ENCODE results near the gene CHEK1. TPM values are rescaled to one million over a fixed set of nuclear protein-coding genes. Genes with fewer than 3 reads are reported as not detected.
"Not testable (repeated sequence)": the region's sequence is repeated elsewhere in the genome, so short reads cannot be mapped to it uniquely, and the experiment has no call there.

CHEK1 gene
- total RNA-seq, 1 donor from 2014 or later: 106 TPM

DNA sequence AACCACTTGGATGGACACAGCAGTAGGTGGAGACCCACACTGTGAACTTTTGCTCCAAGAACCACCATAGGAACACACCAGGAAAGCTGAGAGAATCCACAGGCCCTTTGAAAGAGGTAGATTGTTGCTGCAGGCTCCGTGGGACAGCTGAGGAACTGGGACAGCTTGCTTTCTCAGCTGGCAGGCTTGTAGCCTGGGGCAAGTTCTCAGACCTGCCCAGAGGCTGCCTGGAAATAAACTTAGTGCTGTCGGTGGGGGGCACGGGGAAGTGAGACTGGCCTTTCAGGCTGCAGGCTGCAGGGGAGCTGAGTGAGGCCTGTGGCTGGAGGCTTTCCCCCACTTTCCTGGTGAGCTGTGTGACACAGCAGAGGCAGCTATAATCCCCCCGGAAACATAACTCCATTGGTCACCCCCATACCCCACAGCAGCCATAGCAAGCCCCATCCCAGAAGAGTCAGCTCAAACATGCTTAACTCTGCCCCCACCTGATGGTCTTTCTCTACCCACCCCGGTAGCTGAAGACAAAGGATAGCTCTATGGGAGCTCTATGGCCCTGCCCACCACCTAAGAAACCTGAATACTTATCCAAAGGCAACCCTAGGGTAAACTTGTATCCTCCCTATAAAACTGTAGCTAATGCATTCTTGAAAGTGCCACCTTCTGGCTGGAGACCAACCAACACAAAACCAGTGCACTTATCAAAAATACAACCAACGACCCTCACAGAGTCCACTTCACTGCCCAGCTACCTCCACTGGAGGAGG, 77.1 kb downstream of the CHEK1 start:
- H3K9me3 Mint-ChIP-seq: peaks cover 11% of the 10 kb centered on the region
- no peak overlapping the region for H3K4me3 Mint-ChIP-seq
- H3K4me1 Mint-ChIP-seq: no peaks in the 10 kb centered on the region
- H3K27me3 Mint-ChIP-seq (ENCODE audit: low read depth): peaks cover 2% of the 10 kb centered on the region
- TF ChIP-seq, protein P1, sequence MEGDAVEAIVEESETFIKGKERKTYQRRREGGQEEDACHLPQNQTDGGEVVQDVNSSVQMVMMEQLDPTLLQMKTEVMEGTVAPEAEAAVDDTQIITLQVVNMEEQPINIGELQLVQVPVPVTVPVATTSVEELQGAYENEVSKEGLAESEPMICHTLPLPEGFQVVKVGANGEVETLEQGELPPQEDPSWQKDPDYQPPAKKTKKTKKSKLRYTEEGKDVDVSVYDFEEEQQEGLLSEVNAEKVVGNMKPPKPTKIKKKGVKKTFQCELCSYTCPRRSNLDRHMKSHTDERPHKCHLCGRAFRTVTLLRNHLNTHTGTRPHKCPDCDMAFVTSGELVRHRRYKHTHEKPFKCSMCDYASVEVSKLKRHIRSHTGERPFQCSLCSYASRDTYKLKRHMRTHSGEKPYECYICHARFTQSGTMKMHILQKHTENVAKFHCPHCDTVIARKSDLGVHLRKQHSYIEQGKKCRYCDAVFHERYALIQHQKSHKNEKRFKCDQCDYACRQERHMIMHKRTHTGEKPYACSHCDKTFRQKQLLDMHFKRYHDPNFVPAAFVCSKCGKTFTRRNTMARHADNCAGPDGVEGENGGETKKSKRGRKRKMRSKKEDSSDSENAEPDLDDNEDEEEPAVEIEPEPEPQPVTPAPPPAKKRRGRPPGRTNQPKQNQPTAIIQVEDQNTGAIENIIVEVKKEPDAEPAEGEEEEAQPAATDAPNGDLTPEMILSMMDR (conservative IDR thresholded peaks at IDR 0.05): no peak
- peaks cover 8% of the 10 kb centered on the region for H3K36me3 Mint-ChIP-seq (ENCODE audit: low read depth)
- no peak overlapping the region for H3K27ac Mint-ChIP-seq (ENCODE audit: unreplicated experiment)
- no peak for DNase-seq (ENCODE audit: low read depth, low spot score)

GRCh38 chr11:125704686-125705085, 79.7 kb downstream of the CHEK1 start:
- peaks cover 16% of the 10 kb centered on the region for H3K9me3 Mint-ChIP-seq
- not testable (repeated sequence) for H3K4me1 Mint-ChIP-seq; H3K4me3 Mint-ChIP-seq; DNase-seq (ENCODE audit: low read depth, low spot score); H3K36me3 Mint-ChIP-seq (ENCODE audit: low read depth); H3K27ac Mint-ChIP-seq (ENCODE audit: unreplicated experiment)
- H3K27me3 Mint-ChIP-seq (ENCODE audit: low read depth): peaks cover 19% of the 10 kb centered on the region

- Mint-ChIP-seq H3K27me3 (ENCODE audit: low read depth) (peaks cover 8% of the 10 kb centered on the region), H3K9me3 (no peaks in the 10 kb centered on the region), H3K4me3 (no peak overlapping the region), H3K36me3 (ENCODE audit: low read depth) (peaks cover 4% of the 10 kb centered on the region), H3K27ac (ENCODE audit: unreplicated experiment) (peak overlapping the region; percentile 20), H3K4me1 (no peaks in the 10 kb centered on the region)
- no peak for DNase-seq (ENCODE audit: low read depth, low spot score)
- TF ChIP-seq, protein P1 (conservative IDR thresholded peaks at IDR 0.05): no peak
Observed at GRCh38 chr11:125720781-125721180, 95.8 kb downstream of the CHEK1 start.

DNA sequence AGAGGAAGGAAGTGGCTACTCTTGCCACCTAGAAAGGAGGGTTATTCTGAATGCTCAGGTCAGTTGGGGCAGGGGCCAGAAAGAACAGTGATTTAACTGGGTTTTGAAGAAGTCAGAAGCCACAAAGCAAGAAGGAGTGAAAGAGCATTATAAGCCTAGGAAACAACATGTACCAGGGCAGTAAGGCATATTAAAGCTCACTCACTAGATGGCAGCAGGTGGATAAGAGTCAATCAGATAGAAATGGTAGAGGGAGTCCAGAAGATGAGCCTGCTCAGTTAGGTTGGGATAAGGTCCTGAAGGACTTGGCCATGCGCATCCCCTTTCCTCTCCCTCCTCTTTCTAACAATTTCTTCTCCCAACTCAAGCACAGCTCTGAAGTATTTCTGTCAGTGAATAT, 99.2 kb downstream of the CHEK1 start:
- Mint-ChIP-seq H3K27ac (ENCODE audit: unreplicated experiment) (no peak overlapping the region), H3K9me3 (no peaks in the 10 kb centered on the region), H3K4me1 (no peaks in the 10 kb centered on the region), H3K27me3 (ENCODE audit: low read depth) (peaks cover 8% of the 10 kb centered on the region), H3K36me3 (ENCODE audit: low read depth) (no peaks in the 10 kb centered on the region), H3K4me3 (no peak overlapping the region)
- TF ChIP-seq, protein P1 (conservative IDR thresholded peaks at IDR 0.05): peak; percentile 29
- no peak for DNase-seq (ENCODE audit: low read depth, low spot score)

Other genes starting within 250 kb of the CHEK1 start
- gene FEZ1, start 128.9 kb upstream of the CHEK1 start, total RNA-seq: 127 and 136 TPM in 2 replicates
- 114 and 121 TPM in 2 replicates for gene EI24, start 55.7 kb upstream of the CHEK1 start, total RNA-seq
- 133 and 144 TPM in 2 replicates for gene STT3A, start 32.3 kb upstream of the CHEK1 start, total RNA-seq
- gene ACRV1, start 55.7 kb downstream of the CHEK1 start, total RNA-seq: 0.73 and 1.2 TPM in 2 replicates
- not detected in 2 replicates for gene PATE1, start 121.1 kb downstream of the CHEK1 start, total RNA-seq
- 0.70 TPM in 1 of 2 replicates, not detected in the other for gene PATE2, start 153.7 kb downstream of the CHEK1 start, total RNA-seq
- gene PATE3, start 163.0 kb downstream of the CHEK1 start, total RNA-seq: not detected in 2 replicates
- gene PATE4, start 208.2 kb downstream of the CHEK1 start, total RNA-seq: not detected in 2 replicates